IMR-90 (cell line): ENCODE data around the gene WDR76. TPM values are rescaled to one million over a fixed set of nuclear protein-coding genes. Genes with fewer than 3 reads are reported as not detected.

Experiments used
- ATAC-seq: fragments of 200-7000 bp; cut with Tn5 transposase; 2 replicates; pipeline ENCODE4 v1.9.1; 2020; ENCODE audit warnings: low read depth, mild to moderate bottlenecking, moderate library complexity
- BruUV-seq: library from RNA; stranded (reverse); fragments of 400-500 nt; replicated peaks from 2 replicates; lab custom pipeline; 2021; lab: Mats Ljungman, UMichigan
- CTCF ChIA-PET: fragments of 300-600 bp; formaldehyde crosslinking; extraction: SDS; loops from one replicate; lab custom pipeline; 2021; ENCODE audit warnings: antibody characterized with exemption; lab: Yijun Ruan, JAX
- POLR2A ChIA-PET: fragments of 300-600 bp; sonication (Branson Sonifier 250); formaldehyde crosslinking; loops from one replicate; lab custom pipeline; 2022; ENCODE audit warnings: antibody characterized with exemption; ENCODE audit not compliant: unreplicated experiment; lab: Charles Lee
- DNase-seq: peaks from one replicate; pipeline ENCODE4 v3.0.0; 2013
- H2AFZ ChIP-seq: replicated peaks from 2 replicates; pipeline ENCODE3; 2013; ENCODE audit warnings: low read length, mild to moderate bottlenecking; ENCODE audit not compliant: poor library complexity
- H2AK5ac ChIP-seq: 2 replicates; pipeline ENCODE4 v1.6.1; 2013; ENCODE audit warnings: low read depth, low read length, inconsistent platforms
- H2AK9ac ChIP-seq: replicated peaks from 2 replicates; pipeline ENCODE3; 2013; ENCODE audit warnings: mild to moderate bottlenecking, low read depth, low read length, moderate library complexity; ENCODE audit not compliant: poor library complexity
- H2BK120ac ChIP-seq: 2 replicates; pipeline ENCODE4 v1.6.1; 2013; ENCODE audit warnings: low read depth, low read length, inconsistent platforms
- H2BK15ac ChIP-seq: 3 replicates; pipeline ENCODE4 v1.6.1; 2013; ENCODE audit warnings: low read depth, low read length, inconsistent platforms
- H2BK20ac ChIP-seq: 2 replicates; pipeline ENCODE4 v1.6.1; 2013; ENCODE audit warnings: low read depth, mild to moderate bottlenecking, inconsistent platforms, low read length, moderate library complexity
- H2BK5ac ChIP-seq: 2 replicates; pipeline ENCODE4 v1.6.1; 2013; ENCODE audit warnings: mild to moderate bottlenecking, low read depth, low read length, inconsistent platforms; ENCODE audit not compliant: poor library complexity, severe bottlenecking
- H3K14ac ChIP-seq: replicated peaks from 2 replicates; pipeline ENCODE4 v1.6.1; 2013; ENCODE audit warnings: low read depth, low read length, inconsistent platforms
- H3K18ac ChIP-seq: 2 replicates; pipeline ENCODE4 v1.6.1; 2013; ENCODE audit warnings: low read depth, low read length, control low read depth
- H3K23ac ChIP-seq: 2 replicates; pipeline ENCODE4 v1.6.1; 2013; ENCODE audit warnings: low read depth, low read length, inconsistent platforms
- H3K27ac ChIP-seq: 2 replicates; pipeline ENCODE4 v1.5.1; 2013; ENCODE audit warnings: mild to moderate bottlenecking, control low read depth, low read length; ENCODE audit not compliant: insufficient read depth
- H3K27me3 ChIP-seq: 2 replicates; pipeline ENCODE4 v1.6.1; 2013; ENCODE audit warnings: low read length; ENCODE audit not compliant: control insufficient read depth, insufficient read depth
- H3K36me3 ChIP-seq: 2 replicates; pipeline ENCODE4 v1.6.1; 2013; ENCODE audit warnings: low read length, mixed read lengths; ENCODE audit not compliant: control insufficient read depth, insufficient read depth
- H3K4ac ChIP-seq: 2 replicates; pipeline ENCODE4 v1.6.1; 2013; ENCODE audit warnings: low read depth, low read length, inconsistent platforms
- H3K4me1 ChIP-seq: 2 replicates; pipeline ENCODE4 v1.6.1; 2013; ENCODE audit warnings: low read length, mixed read lengths; ENCODE audit not compliant: control insufficient read depth, insufficient read depth
- H3K4me2 ChIP-seq: 2 replicates; pipeline ENCODE4 v1.6.1; 2013; ENCODE audit warnings: low read depth, mild to moderate bottlenecking, control low read depth, low read length, moderate library complexity
- H3K4me3 ChIP-seq: 2 replicates; pipeline ENCODE4 v1.5.1; 2013; ENCODE audit warnings: low read depth, mild to moderate bottlenecking, control low read depth, low read length, moderate library complexity; ENCODE audit not compliant: insufficient read depth
- H3K56ac ChIP-seq: 2 replicates; pipeline ENCODE4 v1.6.1; 2013; ENCODE audit warnings: low read length, inconsistent platforms; ENCODE audit not compliant: insufficient read depth; ENCODE audit errors: extremely low read depth
- H3K79me1 ChIP-seq, 2 experiments: 2 replicates each; pipeline ENCODE4 v1.6.1; 2013; ENCODE audit warnings: low read length in 2 of 2, inconsistent platforms in 1 of 2, low read depth in 1 of 2
- H3K9ac ChIP-seq: 2 replicates; pipeline ENCODE4 v1.6.1; 2013; ENCODE audit warnings: low read depth, low read length, control low read depth
- H3K9me1 ChIP-seq: 2 replicates; pipeline ENCODE4 v1.6.1; 2013; ENCODE audit warnings: low read length, inconsistent platforms; ENCODE audit not compliant: insufficient read depth
- H3K9me3 ChIP-seq: 2 replicates; pipeline ENCODE4 v1.6.1; 2013; ENCODE audit warnings: low read length; ENCODE audit not compliant: control insufficient read depth, insufficient read depth
- H4K20me1 ChIP-seq: 2 replicates; pipeline ENCODE4 v1.6.1; 2013; ENCODE audit warnings: low read length, inconsistent platforms; ENCODE audit not compliant: insufficient read depth
- H4K5ac ChIP-seq: 2 replicates; pipeline ENCODE4 v1.6.1; 2013; ENCODE audit warnings: mild to moderate bottlenecking, low read depth, low read length, control low read depth
- H4K8ac ChIP-seq, 2 experiments: 2 replicates each; pipeline ENCODE4 v1.6.1; 2013; ENCODE audit warnings: low read depth in 2 of 2, low read length in 2 of 2, control low read depth in 1 of 2, inconsistent platforms in 1 of 2
- H4K91ac ChIP-seq: 2 replicates; pipeline ENCODE4 v1.6.1; 2013; ENCODE audit warnings: low read depth, low read length, inconsistent platforms; ENCODE audit not compliant: insufficient read depth
- BHLHE40 ChIP-seq: fragments of 150-350 bp; IDR thresholded peaks from 2 replicates; pipeline ENCODE4 v1.6.1; 2016; ENCODE audit warnings: mild to moderate bottlenecking, low read depth, low read length
- CEBPB ChIP-seq: IDR thresholded peaks from 2 replicates; pipeline ENCODE4 v1.6.1; 2012; ENCODE audit warnings: low read depth, low read length, improper control_type of control experiment
- CHD1 ChIP-seq: IDR thresholded peaks from 2 replicates; pipeline ENCODE4 v1.6.1; 2012; ENCODE audit warnings: low read depth, low read length, improper control_type of control experiment
- FOS ChIP-seq: fragments of 150-350 bp; IDR thresholded peaks from 2 replicates; pipeline ENCODE4 v1.6.1; 2016; ENCODE audit warnings: low read depth, low read length
- MAFK ChIP-seq: IDR thresholded peaks from 2 replicates; pipeline ENCODE4 v1.6.1; 2012; ENCODE audit warnings: low read depth, low read length, improper control_type of control experiment
- MAZ ChIP-seq: IDR thresholded peaks from 2 replicates; pipeline ENCODE4 v1.6.1; 2012; ENCODE audit warnings: low read depth, mild to moderate bottlenecking, low read length, improper control_type of control experiment, moderate library complexity, borderline replicate concordance
- MXI1 ChIP-seq: IDR thresholded peaks from 2 replicates; pipeline ENCODE4 v1.6.1; 2012; ENCODE audit warnings: low read depth, mild to moderate bottlenecking, low read length, moderate library complexity, borderline replicate concordance
- NFE2L2 ChIP-seq: fragments of 150-350 bp; IDR thresholded peaks from 2 replicates; pipeline ENCODE4 v1.6.1; 2016; ENCODE audit warnings: low read depth, mild to moderate bottlenecking, low read length
- POLR2A ChIP-seq: IDR thresholded peaks from 2 replicates; pipeline ENCODE4 v1.6.1; 2012; ENCODE audit warnings: mild to moderate bottlenecking, low read depth, low read length
- RAD21 ChIP-seq: IDR thresholded peaks from 2 replicates; pipeline ENCODE4 v1.6.1; 2012; ENCODE audit warnings: low read length, improper control_type of control experiment
- RCOR1 ChIP-seq: IDR thresholded peaks from 2 replicates; pipeline ENCODE4 v1.6.1; 2012; ENCODE audit warnings: mild to moderate bottlenecking, low read length, improper control_type of control experiment; ENCODE audit not compliant: insufficient replicate concordance
- RFX5 ChIP-seq: IDR thresholded peaks from 2 replicates; pipeline ENCODE4 v1.8.0; 2012; ENCODE audit warnings: low read depth, mild to moderate bottlenecking, low read length, moderate library complexity
- SMC3 ChIP-seq: fragments of 150-350 bp; IDR thresholded peaks from 2 replicates; pipeline ENCODE4 v1.6.1; 2016; ENCODE audit warnings: low read depth, mild to moderate bottlenecking, antibody characterized with exemption, low read length, moderate library complexity
- WGBS, 2 experiments: methylation state at CpG; one replicate each; pipeline versions ENCODE4 v1.1.5 to v1.1.7; 2013; ENCODE audit warnings: missing lambda C conversion rate in 2 of 2; ENCODE audit not compliant: insufficient read length in 1 of 2; ENCODE audit errors: extremely low coverage in 2 of 2; 5-methylcytosine and 5-hydroxymethylcytosine counted together
- dilution Hi-C: fragments of 300-500 bp; cut with HindIII; formaldehyde crosslinking; loops from one replicate; pipeline ENCODE4 v1.14.3; 2018; ENCODE audit warnings: low sequenced_read_pairs; ENCODE audit not compliant: unreplicated experiment
- in situ Hi-C: fragments of 300-500 bp; cut with MboI; formaldehyde crosslinking; loops from 3 replicates; pipeline ENCODE4 v1.14.3; 2019; ENCODE audit warnings: low sequenced_read_pairs, inconsistent platforms, mixed read lengths
- intact Hi-C: fragments of 100-400 bp; cut with micrococcal nuclease; formaldehyde crosslinking; loops from 2 replicates; pipeline ENCODE4 v1.10.0; 2022
- polyA plus RNA-seq, 3 experiments: library from polyadenylated mRNA; depleted of rRNA; stranded (reverse); fragments of >200 nt; gene quantifications; 2 replicates each; pipeline ENCODE4 v1.2.3, GENCODE V29; 2012; ENCODE audit warnings: low replicate concordance in 1 of 3
- total RNA-seq: library from RNA; depleted of rRNA; stranded (reverse); fragments of >200 nt; gene quantifications from 2 replicates; pipeline ENCODE4 v1.2.3, GENCODE V29; 2012
- TF ChIP-seq, protein P1 (sequence below): fragments of 150-350 bp; IDR thresholded peaks from 2 replicates; pipeline ENCODE4 v1.6.1; 2017; ENCODE audit warnings: mild to moderate bottlenecking, antibody characterized with exemption, low read length, low read depth
- TF ChIP-seq, protein P2 (sequence below): conservative IDR thresholded peaks from 2 replicates; pipeline ENCODE4 v1.5.1; 2012; ENCODE audit warnings: mild to moderate bottlenecking, low read depth, low read length, improper control_type of control experiment

WDR76 gene
- total and polyA plus RNA-seq, 2 of the 4 experiments (the other 2 are of a cell fraction) = 4.8 to 25.8 TPM

DNA sequence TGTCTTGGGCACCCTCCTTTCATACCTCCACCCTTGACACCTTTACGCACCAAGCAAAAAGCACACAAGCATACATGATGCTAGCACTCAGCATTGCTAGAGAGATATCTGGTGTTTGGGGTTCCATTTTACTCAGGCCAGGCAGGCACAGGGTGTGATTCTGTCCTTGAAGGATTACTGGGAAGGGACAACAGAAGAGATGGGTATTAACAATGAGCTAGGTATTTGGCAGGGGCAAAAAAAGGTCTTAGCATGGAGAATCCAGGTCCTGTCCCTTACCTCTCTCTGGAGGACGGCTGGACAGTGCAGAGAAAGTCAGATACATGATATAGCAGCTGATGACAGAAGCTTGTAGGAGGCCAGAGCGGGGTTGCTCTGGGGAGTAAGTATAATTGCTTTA is 30.2 kb upstream of the WDR76 start:
- Histone ChIP-seq H3K18ac (no peak overlapping the region), H2BK5ac (peak overlapping the region; percentile 16), H2AFZ (no peak overlapping the region), H3K27me3 (no peaks in the 10 kb centered on the region), H2BK15ac (no peak overlapping the region), H3K4me2 (no peak overlapping the region), H3K56ac (no peak overlapping the region), H3K79me1 (peaks cover 31 to 85% of the 10 kb centered on the region in 2 experiments), H2BK20ac (no peak overlapping the region), H3K14ac (no peak overlapping the region), H3K23ac (peak overlapping the region; percentile 1; the same call in 1 of the 2 replicates), H3K4ac (no peak overlapping the region), H4K5ac (no peak overlapping the region; the same call in 1 of the 2 replicates), H3K4me1 (peaks cover 24% of the 10 kb centered on the region), H4K20me1 (peaks cover 47% of the 10 kb centered on the region), H3K4me3 (no peak overlapping the region), H2AK5ac (no peak overlapping the region), H2BK120ac (no peak overlapping the region), H4K8ac (no peak overlapping the region), H3K9me1 (peaks cover 32% of the 10 kb centered on the region), H4K91ac (no peak overlapping the region), H3K9me3 (no peaks in the 10 kb centered on the region), H3K27ac (peak overlapping the region; percentile 13; the same call in 1 of the 2 replicates), H3K36me3 (peaks cover 56% of the 10 kb centered on the region), H2AK9ac (no peak overlapping the region), H3K9ac (no peak overlapping the region)
- POLR2A ChIA-PET = no interaction called here
- TF ChIP-seq MAFK (no peak), FOS (no peak), CHD1 (no peak), BHLHE40 (no peak), MAZ (no peak), RFX5 (no peak), RCOR1 (no peak), CEBPB (no peak), MXI1 (no peak), RAD21 (no peak), SMC3 (no peak), NFE2L2 (no peak), POLR2A (no peak)
- TF ChIP-seq, protein P1, sequence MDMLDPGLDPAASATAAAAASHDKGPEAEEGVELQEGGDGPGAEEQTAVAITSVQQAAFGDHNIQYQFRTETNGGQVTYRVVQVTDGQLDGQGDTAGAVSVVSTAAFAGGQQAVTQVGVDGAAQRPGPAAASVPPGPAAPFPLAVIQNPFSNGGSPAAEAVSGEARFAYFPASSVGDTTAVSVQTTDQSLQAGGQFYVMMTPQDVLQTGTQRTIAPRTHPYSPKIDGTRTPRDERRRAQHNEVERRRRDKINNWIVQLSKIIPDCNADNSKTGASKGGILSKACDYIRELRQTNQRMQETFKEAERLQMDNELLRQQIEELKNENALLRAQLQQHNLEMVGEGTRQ = no peak
- TF ChIP-seq, protein P2, sequence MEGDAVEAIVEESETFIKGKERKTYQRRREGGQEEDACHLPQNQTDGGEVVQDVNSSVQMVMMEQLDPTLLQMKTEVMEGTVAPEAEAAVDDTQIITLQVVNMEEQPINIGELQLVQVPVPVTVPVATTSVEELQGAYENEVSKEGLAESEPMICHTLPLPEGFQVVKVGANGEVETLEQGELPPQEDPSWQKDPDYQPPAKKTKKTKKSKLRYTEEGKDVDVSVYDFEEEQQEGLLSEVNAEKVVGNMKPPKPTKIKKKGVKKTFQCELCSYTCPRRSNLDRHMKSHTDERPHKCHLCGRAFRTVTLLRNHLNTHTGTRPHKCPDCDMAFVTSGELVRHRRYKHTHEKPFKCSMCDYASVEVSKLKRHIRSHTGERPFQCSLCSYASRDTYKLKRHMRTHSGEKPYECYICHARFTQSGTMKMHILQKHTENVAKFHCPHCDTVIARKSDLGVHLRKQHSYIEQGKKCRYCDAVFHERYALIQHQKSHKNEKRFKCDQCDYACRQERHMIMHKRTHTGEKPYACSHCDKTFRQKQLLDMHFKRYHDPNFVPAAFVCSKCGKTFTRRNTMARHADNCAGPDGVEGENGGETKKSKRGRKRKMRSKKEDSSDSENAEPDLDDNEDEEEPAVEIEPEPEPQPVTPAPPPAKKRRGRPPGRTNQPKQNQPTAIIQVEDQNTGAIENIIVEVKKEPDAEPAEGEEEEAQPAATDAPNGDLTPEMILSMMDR = no peak
- CTCF ChIA-PET = no interaction called here
- intact Hi-C loops = no loop called here
- ATAC-seq (no peak), DNase-seq (no peak)
- in situ Hi-C loops = no loop called here
- whole genome bisulfite sequencing, 2 experiments = no CpG with 5 or more reads among the region's 3 CpGs
- BruUV-seq = no TSS peak
- dilution Hi-C loops = no loop called here
